Pericardium fibroblast (primary cell): ENCODE results near the gene NUTM2B. TPM values are rescaled to one million over a fixed set of nuclear protein-coding genes. Genes with fewer than 3 reads are reported as not detected.

Experiments
- total RNA-seq: library from RNA; depleted of rRNA; stranded (reverse); fragments of >200 nt; gene quantifications from 2 replicates; pipeline ENCODE4 v1.2.3, GENCODE V29; 2015

NUTM2B gene
- total RNA-seq = 0.60 and 0.70 TPM in 2 replicates

GRCh38 chr10:79702927-79703326 is at the start of gene NUTM2B:
TSS of gene NUTM2B (plus strand) at chr10:79703227. CDS start at chr10:79703610, 383 bp downstream.

Other genes starting within 250 kb of the NUTM2B start
- 0.34 and 0.47 TPM in 2 replicates for gene EIF5AL1, start 190.7 kb upstream of the NUTM2B start, total RNA-seq
- not detected in 2 replicates for gene SFTPA2, start 142.8 kb upstream of the NUTM2B start, total RNA-seq
- gene SFTPA1, start 92.3 kb upstream of the NUTM2B start, total RNA-seq = not detected in 2 replicates
- 0.47 TPM in 1 of 2 replicates, not detected in the other for gene NUTM2E, start 123.5 kb downstream of the NUTM2B start, total RNA-seq
- not detected in 2 replicates for gene SFTPD, start 245.9 kb downstream of the NUTM2B start, total RNA-seq